Esophagus squamous epithelium (tissue), 5 donors: Measurements from ENCODE around the gene GLRX. TPM values are rescaled to one million over a fixed set of nuclear protein-coding genes. Genes with fewer than 3 reads are reported as not detected.

Source experiments
- DNase-seq: peaks from one replicate; lab custom pipeline; 2025; lab: John Stamatoyannopoulos, UW
- H3K27ac ChIP-seq, 4 donors: fragments of 200-600 bp; sonication (generic); one replicate each; pipeline ENCODE4 v1.5.1; 2016 to 2019; ENCODE audit warnings: mild to moderate bottlenecking in 1 of 4
- H3K27me3 ChIP-seq, 4 donors: fragments of 200-600 bp; sonication (generic); 1 replicate in 3 of 4; 2 replicates in 1 of 4; pipeline versions ENCODE4 v1.5.1 to v1.6.0; 2017 to 2021; ENCODE audit warnings: antibody characterized with exemption in 1 of 4
- H3K36me3 ChIP-seq, 3 donors: fragments of 200-600 bp; sonication (generic); one replicate each; pipeline ENCODE4 v1.5.1; 2016 to 2019
- H3K4me1 ChIP-seq, 3 donors: fragments of 200-600 bp; sonication (generic); one replicate each; pipeline ENCODE4 v1.5.1; 2017 to 2019
- H3K4me3 ChIP-seq, 4 donors: fragments of 200-600 bp; sonication (generic); 1 replicate in 3 of 4; 2 replicates in 1 of 4; pipeline ENCODE4 v1.5.1; 2016 to 2019; ENCODE audit warnings: mild to moderate bottlenecking in 2 of 4, moderate library complexity in 1 of 4
- H3K9me3 ChIP-seq, 3 donors: fragments of 200-600 bp; sonication (generic); one replicate each; pipeline ENCODE4 v1.5.1; 2016 to 2019
- CTCF ChIP-seq, 6 experiments: fragments of 450-650 bp in 4 of 6; fragments of 200-600 bp in 2 of 6; sonication (generic) in 2 of 6; IDR thresholded peaks; one replicate each; pipeline ENCODE4 v1.5.1; 2016 to 2019; ENCODE audit warnings: antibody characterized with exemption in 6 of 6, mild to moderate bottlenecking in 4 of 6, moderate library complexity in 4 of 6
- POLR2A ChIP-seq, 4 donors: fragments of 450-650 bp; IDR thresholded peaks; one replicate each; pipeline ENCODE4 v1.6.1; 2017; ENCODE audit warnings: antibody characterized with exemption in 4 of 4, mild to moderate bottlenecking in 4 of 4, moderate library complexity in 3 of 4
- WGBS, 2 donors: methylation state at CpG; one replicate each; pipeline ENCODE4 v1.1.5; 2018; 5-methylcytosine and 5-hydroxymethylcytosine counted together
- intact Hi-C: fragments of 100-400 bp; cut with DNase I; formaldehyde crosslinking; loops from one replicate; pipeline ENCODE4 v1.15.0; 2022
- total RNA-seq, 4 donors: library from RNA; depleted of rRNA; stranded (reverse); fragments of >200 nt; gene quantifications; one replicate each; pipeline ENCODE4 v1.1.0, GENCODE V29; 2016
- donor health status: DM: yes; HTN: yes; CAD: no.

The GLRX gene
- total RNA-seq, 4 donors from 2014 or later = 5.3 to 37.8 (median 14.2) TPM

GRCh38 chr5:95866435-95867040 is 44.0 kb upstream of the GLRX start:
- Histone ChIP-seq H3K27ac (peak overlapping the region in 2 of 4 donors; percentile 28 to 56), H3K4me3 (no peak overlapping the region), H3K4me1 (peaks cover 0 to 62% (median 30%) of the 10 kb centered on the region in 3 donors), H3K36me3 (no peaks in the 10 kb centered on the region), H3K9me3 (no peaks in the 10 kb centered on the region), H3K27me3 (no peaks in the 10 kb centered on the region)
- intact Hi-C loops = no loop called here
- 44 to 55% methylated on average over 1 of the region's 1 CpG for WGBS, 2 donors
- no peak for DNase-seq
- TF ChIP-seq CTCF (IDR thresholded peaks at IDR 0.05) (no peak), POLR2A (IDR thresholded peaks at IDR 0.05) (no peak)

- Histone ChIP-seq H3K4me1 (peaks cover 3 to 67% (median 31%) of the 10 kb centered on the region in 3 donors), H3K36me3 (no peaks in the 10 kb centered on the region), H3K27ac (peak overlapping the region in 2 of 4 donors; percentile 11 to 23), H3K27me3 (no peaks in the 10 kb centered on the region), H3K9me3 (no peaks in the 10 kb centered on the region), H3K4me3 (no peak overlapping the region)
- TF ChIP-seq POLR2A (IDR thresholded peaks at IDR 0.05) (no peak), CTCF (IDR thresholded peaks at IDR 0.05) (no peak)
- intact Hi-C loops = no loop called here
- 69 to 74% methylated on average over 6 of the region's 6 CpGs for WGBS, 2 donors
- DNase-seq = no peak
Measured at GRCh38 chr5:95864944-95865504, 42.5 kb upstream of the GLRX start.

- DNase-seq = no peak
- Histone ChIP-seq H3K36me3 (no peaks in the 10 kb centered on the region), H3K27ac (peak overlapping the region in 1 of 4 donors; percentile 23), H3K27me3 (no peaks in the 10 kb centered on the region), H3K4me1 (peaks cover 4 to 68% (median 37%) of the 10 kb centered on the region in 3 donors), H3K9me3 (no peaks in the 10 kb centered on the region), H3K4me3 (no peak overlapping the region)
- no peak for TF ChIP-seq CTCF (IDR thresholded peaks at IDR 0.05)
- TF ChIP-seq POLR2A (IDR thresholded peaks at IDR 0.05) = no peak
- intact Hi-C loops = no loop called here
- 65 to 69% methylated on average over 1 of the region's 1 CpG for WGBS, 2 donors
Measured at GRCh38 chr5:95864456-95864855, 41.9 kb upstream of the GLRX start.

GRCh38 chr5:95863383-95863757 is 40.8 kb upstream of the GLRX start:
- Histone ChIP-seq H3K27ac (peak overlapping the region; percentile 37 to 94 (median 88)), H3K27me3 (no peaks in the 10 kb centered on the region), H3K4me3 (peak overlapping the region in 1 of 4 donors; percentile 29), H3K36me3 (no peaks in the 10 kb centered on the region), H3K9me3 (no peaks in the 10 kb centered on the region), H3K4me1 (peaks cover 10 to 79% (median 42%) of the 10 kb centered on the region in 3 donors)
- DNase-seq = no peak
- 68 to 94% methylated on average over 3 to 4 of the region's 4 CpGs for WGBS, 2 donors
- TF ChIP-seq POLR2A (IDR thresholded peaks at IDR 0.05) (peak in 1 of 4 donors; percentile 46), CTCF (IDR thresholded peaks at IDR 0.05) (no peak)
- intact Hi-C loops = no loop called here

- intact Hi-C loops = no loop called here
- H3K27me3 ChIP-seq = no peaks in the 10 kb centered on the region
- H3K9me3 ChIP-seq = no peaks in the 10 kb centered on the region
- no peak for DNase-seq
- H3K4me1 ChIP-seq = peaks cover 12 to 84% (median 45%) of the 10 kb centered on the region in 3 donors
- 74 to 88% methylated on average over 8 of the region's 8 CpGs for WGBS, 2 donors
- H3K27ac ChIP-seq = peak overlapping the region; percentile 37 to 94 (median 88)
- TF ChIP-seq POLR2A (IDR thresholded peaks at IDR 0.05) (no peak), CTCF (IDR thresholded peaks at IDR 0.05) (no peak)
- H3K36me3 ChIP-seq = no peaks in the 10 kb centered on the region
- H3K4me3 ChIP-seq = peak overlapping the region in 1 of 4 donors; percentile 29
Measured at GRCh38 chr5:95862671-95863382, 40.3 kb upstream of the GLRX start.
